HG02938 (cell line): ENCODE data around the gene DNM1.
A peak's percentile ranks its signal among the peaks of the same experiment; 100 is the strongest.

Experiments used
- ATAC-seq: cut with Tn5 transposase; IDR thresholded peaks from one replicate; pipeline ENCODE4 v1.9.1; 2021; ENCODE audit warnings: mild to moderate bottlenecking, moderate library complexity; ENCODE audit not compliant: unreplicated experiment

Gene DNM1

DNA sequence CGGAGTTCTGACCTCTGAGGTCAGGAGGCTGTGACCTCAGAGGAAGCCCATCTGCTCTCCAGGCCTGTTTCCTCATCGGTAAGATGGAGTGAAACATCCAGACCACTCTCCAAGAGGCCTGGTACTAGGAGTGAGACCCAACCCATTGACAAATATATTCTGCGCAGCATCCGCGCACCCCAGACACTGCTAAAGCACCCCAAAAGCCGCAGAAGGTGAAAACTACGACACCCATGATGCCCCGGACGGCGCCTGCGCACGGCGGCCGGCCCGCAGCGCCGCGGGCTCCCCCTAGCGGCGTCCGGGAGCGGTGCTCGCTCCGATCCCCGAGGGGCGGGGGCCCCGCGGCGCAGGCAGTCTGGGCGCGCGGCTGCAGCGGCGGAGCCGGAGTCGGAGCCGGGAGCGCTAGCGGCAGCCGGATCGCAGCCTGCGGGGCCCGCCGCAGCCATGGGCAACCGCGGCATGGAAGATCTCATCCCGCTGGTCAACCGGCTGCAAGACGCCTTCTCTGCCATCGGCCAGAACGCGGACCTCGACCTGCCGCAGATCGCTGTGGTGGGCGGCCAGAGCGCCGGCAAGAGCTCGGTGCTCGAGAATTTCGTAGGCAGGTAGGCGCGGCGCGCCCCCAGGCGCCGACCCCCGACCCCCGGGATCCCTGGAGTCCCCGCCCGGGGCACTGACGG is at the start of gene DNM1:
TSS of gene DNM1 (plus strand) at position 356 of the 683 bp plus-strand sequence. CDS start at position 448, 92 bp downstream.
- peak; percentile 64 for ATAC-seq

DNA sequence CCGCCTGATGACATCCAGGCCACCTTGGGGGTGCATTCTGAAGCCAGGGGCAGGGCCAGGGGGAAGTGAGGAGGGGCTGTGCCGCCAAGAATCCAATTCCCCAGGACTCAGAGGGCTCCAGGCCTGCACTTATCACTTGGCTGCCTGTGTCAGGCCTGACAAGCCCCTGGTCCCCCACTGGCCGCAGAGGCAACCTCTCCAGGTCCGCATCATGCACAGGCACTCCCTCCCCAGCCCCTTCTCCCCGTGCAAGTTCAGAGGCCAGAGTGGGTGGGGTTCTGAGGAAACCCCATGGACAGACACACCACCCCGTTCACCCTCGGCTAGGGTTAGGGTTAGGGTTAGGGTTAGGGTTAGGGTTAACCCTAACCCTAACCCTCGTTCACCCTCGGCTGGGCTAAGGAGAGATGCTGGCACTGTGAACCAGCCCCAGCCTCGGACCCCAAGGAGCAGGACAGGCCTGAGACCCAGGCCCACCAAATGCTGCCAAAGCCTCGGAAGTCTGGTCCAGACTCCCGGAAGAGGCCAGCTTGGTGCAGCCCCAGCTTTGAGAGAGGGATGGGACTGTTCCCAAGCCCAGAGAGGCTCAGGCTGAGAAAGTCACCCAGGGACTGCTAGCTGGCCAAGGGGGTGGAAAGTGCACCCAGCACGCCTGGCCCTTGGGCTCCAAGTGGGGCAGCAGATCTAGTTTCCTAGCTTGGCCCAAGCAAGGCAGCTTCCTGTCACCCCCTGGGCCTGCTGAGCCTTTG is 49.1 kb upstream of the DNM1 start:
- ATAC-seq = no peak

DNA sequence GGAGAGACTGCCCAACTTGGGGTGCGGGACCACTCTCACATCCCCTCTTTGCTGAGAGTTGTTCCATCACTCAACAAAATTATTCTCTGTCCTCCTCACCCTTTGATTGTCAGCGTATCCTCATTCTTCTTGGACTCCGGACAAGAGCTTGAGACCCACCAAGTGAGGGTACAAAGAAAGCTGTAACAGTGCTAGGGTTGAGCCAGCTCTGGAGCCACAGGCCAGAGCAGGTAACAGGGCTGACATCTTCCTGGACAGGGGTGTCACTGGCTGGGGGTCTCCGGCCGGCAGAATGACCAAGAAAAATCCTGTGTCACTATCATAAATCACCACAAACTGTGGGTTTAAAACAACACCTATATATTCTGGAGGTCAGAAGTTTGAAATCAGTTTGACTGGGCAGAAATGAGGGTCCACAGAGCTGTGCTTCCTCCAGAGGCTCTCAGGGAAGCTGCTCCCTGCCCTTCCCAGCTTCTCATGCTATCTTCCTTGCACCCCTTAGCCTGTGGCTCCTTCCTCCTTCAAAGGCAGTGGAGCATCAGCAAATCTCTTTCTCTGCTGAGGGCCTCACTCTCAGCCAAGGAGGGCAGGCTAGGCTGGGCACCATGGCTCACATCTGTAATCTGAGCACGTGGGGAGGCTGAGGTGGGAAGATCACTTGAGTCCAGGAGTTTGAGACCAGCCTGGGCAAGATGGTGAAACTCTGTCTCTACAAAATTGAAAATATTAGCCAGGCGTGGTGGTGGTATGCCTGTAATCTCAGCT is 47.3 kb upstream of the DNM1 start:
- no peak for ATAC-seq

GRCh38 chr9:128159522-128159783 is 43.7 kb upstream of the DNM1 start:
- peak; percentile 22 for ATAC-seq

DNA sequence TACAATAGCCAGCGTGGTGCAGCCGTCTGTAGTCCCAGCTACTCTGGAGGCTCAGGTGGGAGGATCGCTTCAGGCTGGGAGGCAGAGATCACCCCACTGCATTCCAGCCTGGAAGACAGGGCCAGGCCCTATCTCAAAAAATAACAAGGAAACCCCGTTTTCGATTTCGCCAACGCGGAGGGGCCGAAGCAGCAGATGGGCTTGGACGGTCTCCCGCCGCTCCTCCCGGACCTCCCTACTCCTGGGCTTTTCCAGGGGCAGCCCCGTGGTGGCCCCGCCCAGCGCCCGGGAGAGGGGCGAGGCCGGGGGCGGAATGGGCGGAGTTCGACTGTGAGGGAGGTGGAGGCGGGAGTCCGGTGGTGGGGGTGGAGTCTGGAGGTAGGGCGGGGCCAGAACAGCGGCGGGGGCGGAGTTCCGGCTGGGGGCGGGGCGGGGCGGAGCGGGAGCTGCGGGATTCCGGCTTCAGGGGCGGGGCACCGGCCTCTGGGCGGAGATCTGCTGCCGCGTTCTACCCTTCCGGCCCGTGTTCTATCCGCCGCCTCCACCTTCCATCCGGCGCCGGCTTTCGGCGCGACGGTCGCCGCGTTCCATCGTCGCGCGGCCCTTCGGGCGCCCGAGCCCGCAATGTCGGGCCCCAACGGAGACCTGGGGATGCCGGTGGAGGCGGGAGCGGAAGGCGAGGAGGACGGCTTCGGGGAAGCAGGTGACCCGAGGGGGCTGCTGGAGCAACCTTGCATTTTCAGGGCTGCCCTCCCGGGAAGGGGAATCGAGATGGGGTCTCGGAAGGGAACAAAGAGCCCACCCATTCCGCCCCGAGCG is 43.2 kb upstream of the DNM1 start, which contains the start of gene BBLN:
TSS of gene BBLN (plus strand) at position 482 of the 819 bp plus-strand sequence. CDS start at position 625, 143 bp downstream.
- ATAC-seq = peak; percentile 56

DNA sequence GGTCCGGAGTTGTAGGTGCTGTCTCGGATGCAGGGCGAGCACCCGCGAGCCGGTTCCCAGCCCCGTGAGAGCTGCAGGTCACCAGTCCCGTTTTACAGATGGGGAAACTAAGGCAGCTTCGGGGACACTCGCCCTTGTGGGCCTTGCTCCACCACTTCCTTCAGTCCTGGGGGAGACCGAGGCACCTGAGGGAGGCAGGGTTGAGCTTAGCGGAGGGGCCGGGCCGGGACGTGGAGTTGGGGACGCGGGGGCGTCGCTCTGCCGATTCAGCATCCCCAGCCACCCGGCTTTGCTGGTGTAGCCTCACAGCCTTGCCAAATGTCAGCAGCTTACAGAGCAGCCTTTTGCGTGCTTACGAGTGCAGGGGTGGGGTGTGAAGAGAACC is 42.6 kb upstream of the DNM1 start:
- ATAC-seq = peak; percentile 6

DNA sequence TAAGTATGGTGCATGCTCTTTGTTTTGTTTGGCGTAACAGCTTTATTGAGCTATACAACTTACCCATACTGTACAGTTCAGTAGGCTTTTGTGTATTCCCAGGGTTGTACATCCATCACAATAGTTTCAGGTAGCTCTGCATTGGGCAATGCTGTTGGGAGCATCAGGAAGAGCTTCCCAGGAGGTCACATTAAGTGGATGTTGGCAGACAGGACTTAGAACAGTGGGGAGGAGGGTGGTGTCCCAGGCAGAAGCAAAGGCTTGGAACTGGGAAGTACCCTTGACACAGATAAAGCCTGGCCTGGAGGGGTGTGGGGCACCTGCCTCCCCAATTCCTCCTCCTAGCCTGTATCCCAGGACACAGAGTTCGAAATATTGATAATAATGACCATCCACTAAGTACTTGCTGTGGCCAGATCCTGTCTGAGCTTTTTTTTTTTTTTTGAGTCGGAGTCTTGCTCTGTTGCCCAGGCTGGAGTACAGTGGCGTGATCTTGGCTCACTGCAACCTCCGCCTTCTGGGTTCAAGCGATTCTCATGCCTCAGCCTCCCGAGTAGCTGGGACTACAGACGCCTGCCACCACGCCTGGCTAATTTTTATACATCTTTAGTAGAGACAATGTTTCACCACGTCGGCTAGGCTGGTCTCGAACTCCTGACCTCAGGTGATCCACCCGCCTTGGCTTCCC is 41.8 kb upstream of the DNM1 start:
- ATAC-seq = no peak

DNA sequence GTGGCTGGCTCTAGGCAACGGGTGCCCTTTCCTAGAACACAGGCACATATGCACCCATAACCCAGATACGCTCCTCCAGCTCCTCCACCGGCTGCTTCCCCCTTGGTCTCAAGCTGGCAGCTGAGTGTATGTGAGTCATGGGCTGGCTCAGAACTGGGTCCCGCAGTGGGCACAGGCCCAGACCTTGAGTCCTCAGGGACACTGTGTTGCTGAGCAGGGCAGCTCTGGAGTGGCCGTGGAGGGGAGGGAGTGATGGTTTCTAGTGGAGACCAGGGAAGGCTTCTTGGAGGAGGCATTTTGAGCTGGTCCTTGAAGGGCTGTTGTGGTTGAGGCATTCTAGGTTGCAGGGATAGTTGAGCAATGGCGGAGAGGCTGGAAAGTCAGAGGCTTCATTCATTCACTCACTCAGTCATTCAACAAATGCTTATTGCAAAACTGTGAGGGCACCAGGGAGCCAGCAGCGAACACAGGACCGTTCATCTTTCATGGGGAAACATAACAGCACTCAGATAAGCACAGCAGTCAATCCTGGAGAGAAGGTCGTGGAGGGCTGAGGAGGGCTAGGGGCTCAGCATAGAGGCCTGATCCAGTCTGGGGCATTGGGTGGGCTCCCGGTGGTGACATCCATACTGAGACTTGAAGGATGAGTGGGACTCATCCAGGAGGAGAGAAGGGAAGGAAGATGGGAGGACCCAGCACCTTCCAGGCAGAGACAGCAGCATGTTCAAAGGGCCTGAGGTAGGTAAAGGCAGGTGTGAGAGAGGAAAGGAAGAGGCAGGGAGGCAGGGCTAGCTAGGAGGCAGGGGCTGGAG is 40.8 kb upstream of the DNM1 start:
- ATAC-seq = no peak

- no peak for ATAC-seq
These were observed 40.1 kb upstream of the DNM1 start for GRCh38 chr9:128163027-128163515.

- no peak for ATAC-seq
These were observed 39.5 kb upstream of the DNM1 start for GRCh38 chr9:128163523-128164306.

- ATAC-seq = no peak
These were observed 38.8 kb upstream of the DNM1 start for GRCh38 chr9:128164307-128164885.

DNA sequence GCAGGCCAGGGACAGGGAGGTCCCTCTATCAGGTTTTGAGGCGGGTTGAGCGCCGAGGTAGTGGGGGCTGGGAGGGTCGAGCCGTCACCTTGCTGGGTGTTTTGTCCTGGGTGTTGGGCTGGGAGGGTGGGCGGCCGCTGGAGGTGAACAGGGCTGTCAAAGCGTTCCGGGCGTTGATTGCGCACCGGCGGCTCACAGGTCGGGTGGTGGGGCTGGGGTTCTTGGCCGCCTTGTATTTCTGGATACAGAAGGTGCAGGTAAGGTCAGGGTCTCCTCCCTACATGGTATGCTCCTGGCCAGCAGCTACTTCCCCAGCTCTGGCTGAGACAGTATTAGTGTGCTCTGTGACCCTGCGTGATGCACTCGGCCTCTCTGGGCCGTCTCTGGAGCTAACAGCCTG is 37.0 kb upstream of the DNM1 start:
- ATAC-seq = no peak

GRCh38 chr9:128167209-128167608 is 36.0 kb upstream of the DNM1 start:
- ATAC-seq = no peak

GRCh38 chr9:128168731-128169308 is 34.4 kb upstream of the DNM1 start:
- no peak for ATAC-seq

GRCh38 chr9:128169492-128169891 is 33.7 kb upstream of the DNM1 start:
- no peak for ATAC-seq

- ATAC-seq = no peak
These were observed 33.3 kb upstream of the DNM1 start for GRCh38 chr9:128169925-128170324.

- no peak for ATAC-seq
These were observed 29.1 kb upstream of the DNM1 start for GRCh38 chr9:128174062-128174461.

DNA sequence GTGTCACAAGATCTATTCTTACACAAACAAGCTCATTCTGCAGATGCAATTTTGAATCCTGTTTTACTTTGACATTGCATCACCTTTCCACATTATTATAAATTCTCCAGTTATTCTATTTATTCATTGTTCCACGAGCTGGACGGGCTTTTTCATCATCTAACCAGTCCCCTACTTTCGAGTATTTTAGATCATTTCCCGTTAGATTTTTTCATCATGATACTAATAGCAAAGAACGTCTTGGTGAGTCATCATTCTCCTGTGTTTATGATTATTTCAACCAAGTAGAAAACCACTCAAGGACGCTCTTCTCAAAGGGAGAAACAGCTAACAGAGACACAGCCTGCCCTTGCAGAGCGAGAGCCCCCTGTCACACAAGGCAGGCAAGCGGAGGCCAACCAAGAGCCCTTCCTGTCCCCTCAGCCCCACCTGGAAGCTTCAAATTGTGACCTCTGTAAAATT is 28.0 kb upstream of the DNM1 start:
- no peak for ATAC-seq
